ENCODE data around the gene SPATA3. TPM values are rescaled to one million over a fixed set of nuclear protein-coding genes. Genes with fewer than 3 reads are reported as not detected.

Gene SPATA3
- total RNA-seq, 1 donor: not detected

DNA sequence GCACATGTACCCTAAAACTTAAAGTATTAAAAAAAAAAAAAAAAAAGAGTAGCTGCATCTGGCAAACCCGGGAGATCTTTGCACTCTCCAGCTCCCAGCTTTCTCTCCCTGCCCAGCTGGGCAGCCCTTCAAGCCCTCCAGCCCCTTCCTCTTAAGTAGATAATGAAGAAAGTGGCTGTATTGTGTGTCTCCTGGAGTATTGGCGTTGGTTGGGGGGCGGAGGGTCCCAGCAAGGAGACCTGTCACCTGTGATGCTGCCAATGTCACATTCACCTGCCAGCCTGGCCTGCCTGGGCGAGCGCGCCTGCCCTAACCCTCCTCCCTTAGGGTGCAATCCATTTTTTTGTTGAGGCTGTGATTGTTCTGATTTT is 43.4 kb downstream of the SPATA3 start:
- DNase-seq (ENCODE audit: low read depth): no peak
- no peak overlapping the region for H3K4me3 ChIP-seq (ENCODE audit: low read depth, low read length)
- TF ChIP-seq, protein P1, sequence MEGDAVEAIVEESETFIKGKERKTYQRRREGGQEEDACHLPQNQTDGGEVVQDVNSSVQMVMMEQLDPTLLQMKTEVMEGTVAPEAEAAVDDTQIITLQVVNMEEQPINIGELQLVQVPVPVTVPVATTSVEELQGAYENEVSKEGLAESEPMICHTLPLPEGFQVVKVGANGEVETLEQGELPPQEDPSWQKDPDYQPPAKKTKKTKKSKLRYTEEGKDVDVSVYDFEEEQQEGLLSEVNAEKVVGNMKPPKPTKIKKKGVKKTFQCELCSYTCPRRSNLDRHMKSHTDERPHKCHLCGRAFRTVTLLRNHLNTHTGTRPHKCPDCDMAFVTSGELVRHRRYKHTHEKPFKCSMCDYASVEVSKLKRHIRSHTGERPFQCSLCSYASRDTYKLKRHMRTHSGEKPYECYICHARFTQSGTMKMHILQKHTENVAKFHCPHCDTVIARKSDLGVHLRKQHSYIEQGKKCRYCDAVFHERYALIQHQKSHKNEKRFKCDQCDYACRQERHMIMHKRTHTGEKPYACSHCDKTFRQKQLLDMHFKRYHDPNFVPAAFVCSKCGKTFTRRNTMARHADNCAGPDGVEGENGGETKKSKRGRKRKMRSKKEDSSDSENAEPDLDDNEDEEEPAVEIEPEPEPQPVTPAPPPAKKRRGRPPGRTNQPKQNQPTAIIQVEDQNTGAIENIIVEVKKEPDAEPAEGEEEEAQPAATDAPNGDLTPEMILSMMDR (IDR thresholded peaks at IDR 0.05; ENCODE audit: insufficient read depth, low read length): no peak

DNA sequence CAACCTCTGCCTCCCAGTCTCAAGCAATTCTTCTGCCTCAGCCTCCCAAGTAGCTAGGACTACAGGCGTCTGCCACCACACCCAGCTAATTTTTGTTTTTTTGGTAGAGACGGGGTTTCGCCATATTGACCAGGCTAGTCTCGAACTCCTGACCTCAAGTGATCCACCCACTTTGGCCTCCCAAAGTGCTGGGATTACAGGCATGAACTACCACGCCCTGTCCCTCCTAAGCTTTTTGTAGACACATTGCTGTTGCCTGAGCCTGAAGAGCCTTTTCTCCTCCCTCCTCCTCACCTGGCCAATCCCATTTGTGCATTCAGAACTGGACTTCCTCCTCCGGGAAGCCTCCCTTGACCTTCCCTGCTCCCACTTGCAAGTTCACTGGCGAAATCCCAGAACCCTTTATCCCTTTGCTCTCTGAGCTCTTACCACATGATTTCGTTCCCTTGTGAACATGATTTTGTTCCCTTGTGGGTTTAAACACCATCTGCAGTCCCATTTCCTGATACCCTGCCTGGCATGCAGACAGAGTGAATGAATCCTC is 44.0 kb downstream of the SPATA3 start:
- no peak for DNase-seq (ENCODE audit: low read depth)
- TF ChIP-seq, protein P1 (IDR thresholded peaks at IDR 0.05; ENCODE audit: insufficient read depth, low read length): no peak
- no peak overlapping the region for H3K4me3 ChIP-seq (ENCODE audit: low read depth, low read length)

DNA sequence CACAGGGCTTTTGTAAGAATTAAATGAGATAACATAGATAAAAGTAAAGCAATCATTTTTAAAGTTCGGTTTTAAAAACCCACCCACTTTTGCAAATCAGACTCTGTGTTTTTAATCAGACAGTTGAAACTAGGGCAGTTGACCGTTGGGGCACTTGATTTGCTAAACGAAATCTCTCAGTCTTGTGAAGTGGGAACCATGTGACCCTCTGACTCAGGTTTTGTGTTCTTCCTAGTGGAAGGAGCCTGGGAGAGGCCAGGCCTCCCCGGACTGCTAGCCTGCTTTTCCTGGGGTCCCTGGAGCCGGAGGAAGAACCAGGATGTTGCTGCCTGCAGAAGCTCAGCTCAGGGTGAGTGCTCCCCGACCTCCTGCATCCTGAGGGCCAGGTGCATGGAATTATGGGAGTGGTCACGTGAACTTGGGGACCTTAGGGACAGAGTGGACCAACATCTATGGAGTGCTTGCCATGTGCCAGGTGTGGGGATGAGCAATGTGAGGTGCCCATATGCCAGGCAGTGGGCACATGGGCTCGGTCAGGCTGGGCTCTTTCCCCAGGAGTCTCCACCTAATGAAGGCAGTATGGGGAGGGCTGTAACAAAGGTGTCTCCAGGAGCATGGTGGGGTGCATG is 45.3 kb downstream of the SPATA3 start:
- TF ChIP-seq, protein P1 (IDR thresholded peaks at IDR 0.05; ENCODE audit: insufficient read depth, low read length): no peak
- DNase-seq (ENCODE audit: low read depth): no peak
- H3K4me3 ChIP-seq (ENCODE audit: low read depth, low read length): no peak overlapping the region

DNA sequence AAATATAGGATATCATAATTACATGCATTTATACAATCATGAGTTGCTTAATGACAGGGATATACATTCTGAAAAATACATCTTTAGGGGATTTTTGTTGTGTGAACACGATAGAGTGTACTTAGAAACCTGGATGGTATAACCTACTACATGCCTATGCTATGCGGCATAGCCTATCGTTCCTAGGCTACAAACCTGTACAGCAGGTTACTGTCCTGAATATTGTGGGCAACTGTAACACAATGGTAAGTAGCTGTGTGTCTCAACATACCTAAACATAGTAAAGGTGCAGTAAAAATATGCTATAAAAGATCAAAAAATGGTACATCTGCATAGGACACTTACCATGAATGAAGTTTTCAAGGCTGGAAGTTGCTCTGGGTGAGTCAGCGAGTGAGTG is 47.9 kb downstream of the SPATA3 start:
- TF ChIP-seq, protein P1 (IDR thresholded peaks at IDR 0.05; ENCODE audit: insufficient read depth, low read length): no peak
- no peak overlapping the region for H3K4me3 ChIP-seq (ENCODE audit: low read depth, low read length)
- no peak for DNase-seq (ENCODE audit: low read depth)

DNA sequence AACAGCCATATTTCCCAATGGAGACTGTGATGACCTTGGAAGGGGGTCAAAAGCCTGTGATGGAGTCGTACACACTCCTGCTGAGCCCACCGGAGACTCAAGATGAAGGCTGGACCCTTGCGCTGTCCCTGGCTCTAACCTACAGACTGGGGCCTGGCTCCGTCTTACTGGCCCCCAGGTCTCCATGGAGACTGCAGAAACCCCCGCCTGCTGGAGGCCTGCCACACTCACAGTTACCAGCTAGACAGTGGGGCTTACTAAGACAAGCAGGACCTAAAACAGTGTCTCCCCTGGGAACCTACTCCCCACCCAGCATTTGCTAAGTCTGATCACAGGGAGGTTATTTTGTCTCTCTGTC is 51.0 kb downstream of the SPATA3 start:
- DNase-seq (ENCODE audit: low read depth): no peak
- H3K4me3 ChIP-seq (ENCODE audit: low read depth, low read length): no peak overlapping the region
- TF ChIP-seq, protein P1 (IDR thresholded peaks at IDR 0.05; ENCODE audit: insufficient read depth, low read length): no peak

DNA sequence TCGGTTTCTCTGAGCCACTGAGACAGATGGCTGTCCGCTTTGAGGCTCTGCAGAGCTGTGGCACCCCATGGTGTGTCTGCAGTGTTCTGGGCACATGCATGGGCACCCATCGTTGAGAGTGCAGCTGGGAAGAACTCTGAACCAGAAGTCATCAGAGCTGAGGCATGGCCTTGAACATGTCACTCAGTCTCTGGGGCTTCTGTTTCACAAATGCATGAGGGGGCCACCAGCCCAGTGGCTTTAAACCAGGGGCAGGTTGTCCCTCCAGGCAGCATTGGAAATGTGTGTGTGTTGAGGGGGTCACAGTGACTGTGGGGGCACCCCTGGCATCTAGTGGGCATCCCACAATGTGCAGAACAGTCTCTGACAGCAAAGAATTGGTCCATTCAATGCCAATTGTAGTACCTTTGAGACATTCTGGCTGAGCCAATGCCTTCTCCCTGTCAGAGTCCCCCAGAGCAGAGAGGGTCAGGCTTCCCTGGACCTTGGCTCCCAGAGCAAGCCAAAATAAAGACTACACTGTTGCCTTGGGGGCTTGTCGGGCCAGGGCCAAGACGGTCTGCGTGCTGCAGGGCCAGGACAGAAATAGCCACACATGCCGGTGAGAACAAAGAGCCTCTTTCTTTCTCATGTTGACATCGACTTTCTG is 51.5 kb downstream of the SPATA3 start:
- DNase-seq (ENCODE audit: low read depth): no peak
- no peak overlapping the region for H3K4me3 ChIP-seq (ENCODE audit: low read depth, low read length)
- TF ChIP-seq, protein P1 (IDR thresholded peaks at IDR 0.05; ENCODE audit: insufficient read depth, low read length): no peak
